GM23338 (cell line): ENCODE data around the gene HSD17B7. TPM values are rescaled to one million over a fixed set of nuclear protein-coding genes. Genes with fewer than 3 reads are reported as not detected.

Experiments used
- ATAC-seq: fragments of 200-7000 bp; cut with Tn5 transposase; 3 replicates; pipeline ENCODE4 v1.9.1; 2020
- DNase-seq: peaks from one replicate; pipeline ENCODE4 v3.0.0-alpha.2; 2015; ENCODE audit warnings: low spot score
- H2AFZ ChIP-seq: fragments of 200-600 bp; sonication (generic); 2 replicates; pipeline ENCODE4 v1.8.0; 2016; ENCODE audit warnings: antibody characterized with exemption, mild to moderate bottlenecking, moderate library complexity
- H3F3A ChIP-seq: fragments of 200-600 bp; sonication (generic); replicated peaks from 2 replicates; pipeline ENCODE4 v1.8.0; 2017; ENCODE audit warnings: antibody characterized with exemption, mixed run types, low read depth
- H3K27ac ChIP-seq: fragments of 200-600 bp; sonication (generic); 2 replicates; pipeline ENCODE4 v1.6.1; 2016; ENCODE audit warnings: low read depth
- H3K27me3 ChIP-seq: fragments of 200-600 bp; sonication (generic); 2 replicates; pipeline ENCODE4 v1.8.0; 2016; ENCODE audit warnings: mild to moderate bottlenecking, mixed run types, moderate library complexity; ENCODE audit not compliant: insufficient read depth
- H3K36me3 ChIP-seq: fragments of 200-600 bp; sonication (generic); 2 replicates; pipeline ENCODE4 v1.8.0; 2016; ENCODE audit warnings: mild to moderate bottlenecking; ENCODE audit not compliant: insufficient read depth
- H3K4me1 ChIP-seq: fragments of 200-600 bp; sonication (generic); 2 replicates; pipeline ENCODE4 v1.8.0; 2016; ENCODE audit warnings: mild to moderate bottlenecking, moderate library complexity; ENCODE audit not compliant: insufficient read depth
- H3K4me2 ChIP-seq: fragments of 200-600 bp; sonication (generic); 2 replicates; pipeline ENCODE4 v1.7.1; 2017; ENCODE audit warnings: mixed run types
- H3K4me3 ChIP-seq: fragments of 200-600 bp; sonication (generic); 2 replicates; pipeline ENCODE4 v1.6.1; 2016; ENCODE audit warnings: mixed run types
- H3K79me2 ChIP-seq: fragments of 200-600 bp; sonication (generic); replicated peaks from 2 replicates; pipeline ENCODE4 v1.8.0; 2017; ENCODE audit warnings: mild to moderate bottlenecking; ENCODE audit not compliant: insufficient read depth
- H3K9me2 ChIP-seq: fragments of 200-600 bp; sonication (generic); 2 replicates; pipeline ENCODE4 v1.8.0; 2017; ENCODE audit not compliant: insufficient read depth
- H4K20me1 ChIP-seq: fragments of 200-600 bp; sonication (generic); replicated peaks from 2 replicates; pipeline ENCODE4 v1.8.0; 2017; ENCODE audit warnings: mild to moderate bottlenecking; ENCODE audit not compliant: insufficient read depth
- H3K27ac Mint-ChIP-seq: 2 replicates; pipeline ENCODE4 v1.8.0; 2020; ENCODE audit warnings: inconsistent platforms, mild to moderate bottlenecking, moderate library complexity, mixed read lengths
- H3K27me3 Mint-ChIP-seq: 3 replicates; pipeline ENCODE4 v1.8.0; 2022; ENCODE audit warnings: low read depth, mild to moderate bottlenecking, moderate library complexity, mixed read lengths, inconsistent platforms; ENCODE audit not compliant: insufficient read depth, poor library complexity
- H3K36me3 Mint-ChIP-seq: 3 replicates; pipeline ENCODE4 v1.8.0; 2021; ENCODE audit warnings: low read depth, mild to moderate bottlenecking, inconsistent platforms, moderate library complexity, mixed read lengths
- H3K4me1 Mint-ChIP-seq: 3 replicates; pipeline ENCODE4 v1.8.0; 2020; ENCODE audit warnings: mild to moderate bottlenecking, inconsistent platforms, mixed read lengths
- H3K4me3 Mint-ChIP-seq: 3 replicates; pipeline ENCODE4 v1.8.0; 2021; ENCODE audit warnings: moderate library complexity, mild to moderate bottlenecking, inconsistent platforms, mixed read lengths
- H3K9me3 Mint-ChIP-seq: 3 replicates; pipeline ENCODE4 v1.8.0; 2020; ENCODE audit warnings: moderate library complexity, mild to moderate bottlenecking, inconsistent platforms, mixed read lengths
- CREB1 ChIP-seq: fragments of 250-450 bp; sonication (Bioruptor Pico); IDR thresholded peaks from 2 replicates; pipeline ENCODE4 v1.5.0; 2020; ENCODE audit warnings: low read depth, mild to moderate bottlenecking, moderate library complexity
- EZH2 ChIP-seq: fragments of 200-600 bp; sonication (generic); IDR thresholded peaks from one replicate; pipeline ENCODE4 v1.8.0; 2017; ENCODE audit warnings: antibody characterized with exemption, mild to moderate bottlenecking, low read depth; ENCODE audit not compliant: unreplicated experiment
- EZH2phosphoT487 ChIP-seq: fragments of 200-600 bp; sonication (generic); IDR thresholded peaks from one replicate; pipeline ENCODE4 v1.8.1; 2018; ENCODE audit warnings: antibody characterized with exemption; ENCODE audit not compliant: unreplicated experiment
- JUNB ChIP-seq: IDR thresholded peaks from one replicate; pipeline ENCODE4 v1.6.1; 2016; ENCODE audit warnings: antibody characterized with exemption; ENCODE audit not compliant: unreplicated experiment
- NANOG ChIP-seq: IDR thresholded peaks from 2 replicates; pipeline ENCODE4 v1.6.1; 2016; ENCODE audit warnings: antibody characterized with exemption, borderline replicate concordance
- POLR2AphosphoS5 ChIP-seq: IDR thresholded peaks from 2 replicates; pipeline ENCODE4 v1.6.1; 2016; ENCODE audit warnings: antibody characterized with exemption, low read depth
- STAT1 ChIP-seq: IDR thresholded peaks from one replicate; pipeline ENCODE4 v1.6.1; 2016; ENCODE audit warnings: antibody characterized with exemption; ENCODE audit not compliant: unreplicated experiment
- ZNF114 ChIP-seq: fragments of 250-450 bp; sonication (Bioruptor Pico); IDR thresholded peaks from 2 replicates; pipeline ENCODE4 v1.5.0; 2020; ENCODE audit warnings: mild to moderate bottlenecking, moderate library complexity
- ZNF331 ChIP-seq: fragments of 250-450 bp; sonication (Bioruptor Pico); IDR thresholded peaks from 2 replicates; pipeline ENCODE4 v1.5.0; 2020; ENCODE audit warnings: low read depth, mild to moderate bottlenecking, moderate library complexity
- polyA plus RNA-seq: library from polyadenylated mRNA; unstranded; fragments of >200 nt; fragmentation: Nextera tagmentation; extraction: Ambion mirVana; gene quantifications from 2 replicates; pipeline ENCODE4 v1.2.1, GENCODE V29; 2016
- total RNA-seq: library from RNA; depleted of rRNA; stranded (reverse); fragments of >200 nt; shearing (Covaris generic); gene quantifications from 2 replicates; pipeline ENCODE4 v1.2.3, GENCODE V29; 2014
- TF ChIP-seq, protein P1 (sequence below): fragments of 250-450 bp; sonication (Bioruptor Pico); IDR thresholded peaks from 2 replicates; pipeline ENCODE4 v1.5.0; 2020; ENCODE audit warnings: mild to moderate bottlenecking, moderate library complexity
- TF ChIP-seq, protein P2 (sequence below): IDR thresholded peaks from one replicate; pipeline ENCODE4 v1.6.1; 2018; ENCODE audit warnings: antibody characterized with exemption; ENCODE audit not compliant: unreplicated experiment
- TF ChIP-seq, protein P3 (sequence below): IDR thresholded peaks from 2 replicates; pipeline ENCODE4 v1.6.1; 2016; ENCODE audit warnings: antibody characterized with exemption

HSD17B7 gene
- total and polyA plus RNA-seq, 2 experiments from 2014 or later: 30.9 to 31.9 TPM

DNA sequence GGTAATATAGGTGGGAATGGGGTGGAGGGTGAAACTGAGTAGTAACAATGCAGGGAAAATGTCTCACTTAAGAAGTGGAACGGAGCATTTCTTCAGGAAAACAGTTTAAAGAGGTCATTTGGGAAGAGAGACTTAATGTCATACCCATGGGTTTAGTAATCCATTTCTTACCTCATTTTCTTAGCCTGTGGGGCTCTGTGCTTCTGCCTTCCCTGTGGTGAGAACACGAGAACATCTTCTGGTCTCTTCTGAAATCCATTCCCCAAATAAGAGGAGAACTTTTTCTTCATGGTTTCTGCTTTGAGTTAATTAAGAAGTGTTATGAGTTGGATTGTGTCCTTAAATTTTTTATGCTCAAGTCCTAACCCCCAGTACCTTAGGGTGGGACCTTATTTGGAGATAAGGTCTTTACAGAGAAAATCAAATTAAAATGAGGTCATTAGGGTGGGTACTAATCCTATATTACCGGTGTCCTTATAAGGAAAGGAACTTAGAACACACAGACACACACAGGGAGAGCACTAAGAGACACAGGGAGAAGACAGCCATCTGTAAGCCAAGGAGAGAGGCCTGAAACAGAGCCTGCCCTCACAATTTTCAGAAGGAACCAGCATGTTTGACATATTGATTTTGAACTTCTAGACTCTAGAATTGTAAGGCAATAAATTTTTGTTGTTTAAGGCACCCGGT is 65.1 kb downstream of the HSD17B7 start:
- Mint-ChIP-seq H3K27me3 (peaks cover 5% of the 10 kb centered on the region), H3K27ac (no peak overlapping the region), H3K4me1 (no peaks in the 10 kb centered on the region), H3K36me3 (no peaks in the 10 kb centered on the region), H3K9me3 (no peaks in the 10 kb centered on the region), H3K4me3 (no peak overlapping the region)
- Histone ChIP-seq H4K20me1 (no peaks in the 10 kb centered on the region), H3K4me2 (no peak overlapping the region), H3K79me2 (no peaks in the 10 kb centered on the region), H3K4me1 (no peaks in the 10 kb centered on the region), H3K27me3 (no peaks in the 10 kb centered on the region), H3F3A (no peaks in the 10 kb centered on the region), H3K27ac (no peak overlapping the region), H3K4me3 (no peak overlapping the region), H3K9me2 (no peaks in the 10 kb centered on the region), H3K36me3 (no peaks in the 10 kb centered on the region), H2AFZ (no peak overlapping the region)
- DNase-seq (no peak), ATAC-seq (no peak)
- no peak for TF ChIP-seq ZNF331
- no peak for TF ChIP-seq EZH2phosphoT487
- no peak for TF ChIP-seq POLR2AphosphoS5

DNA sequence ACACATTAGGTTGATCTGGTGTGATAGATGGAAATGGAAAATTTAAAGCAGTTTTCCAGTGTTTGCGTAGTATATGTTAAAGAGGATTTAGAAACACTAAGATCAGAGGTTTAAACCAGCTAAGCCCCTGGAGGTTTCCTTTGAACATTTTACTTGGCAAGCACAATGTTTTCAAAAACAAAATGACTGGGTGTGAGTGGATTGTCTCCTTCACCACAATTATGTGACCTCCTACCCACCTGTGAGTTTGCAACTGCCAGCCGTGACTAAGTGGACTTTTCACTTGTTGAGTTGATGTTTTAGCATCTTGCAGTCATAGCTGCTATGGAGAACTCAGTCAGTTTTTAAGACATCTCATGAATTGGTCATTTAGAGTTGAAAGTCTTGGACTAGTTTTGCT is 65.8 kb downstream of the HSD17B7 start:
- H3K4me2 ChIP-seq: no peak overlapping the region
- no peak for ATAC-seq
- Mint-ChIP-seq H3K27ac (no peak overlapping the region), H3K4me1 (no peaks in the 10 kb centered on the region), H3K9me3 (no peaks in the 10 kb centered on the region), H3K4me3 (no peak overlapping the region), H3K36me3 (no peaks in the 10 kb centered on the region), H3K27me3 (peaks cover 2% of the 10 kb centered on the region)
- no peaks in the 10 kb centered on the region for H3F3A ChIP-seq
- H3K4me3 ChIP-seq: no peak overlapping the region
- no peaks in the 10 kb centered on the region for H3K36me3 ChIP-seq
- H3K79me2 ChIP-seq: no peaks in the 10 kb centered on the region
- DNase-seq: no peak
- no peak overlapping the region for H2AFZ ChIP-seq
- no peak overlapping the region for H3K27ac ChIP-seq
- no peaks in the 10 kb centered on the region for H3K4me1 ChIP-seq
- H3K9me2 ChIP-seq: no peaks in the 10 kb centered on the region
- H4K20me1 ChIP-seq: no peaks in the 10 kb centered on the region
- no peaks in the 10 kb centered on the region for H3K27me3 ChIP-seq
- no peak for TF ChIP-seq ZNF114
- TF ChIP-seq, protein P1, sequence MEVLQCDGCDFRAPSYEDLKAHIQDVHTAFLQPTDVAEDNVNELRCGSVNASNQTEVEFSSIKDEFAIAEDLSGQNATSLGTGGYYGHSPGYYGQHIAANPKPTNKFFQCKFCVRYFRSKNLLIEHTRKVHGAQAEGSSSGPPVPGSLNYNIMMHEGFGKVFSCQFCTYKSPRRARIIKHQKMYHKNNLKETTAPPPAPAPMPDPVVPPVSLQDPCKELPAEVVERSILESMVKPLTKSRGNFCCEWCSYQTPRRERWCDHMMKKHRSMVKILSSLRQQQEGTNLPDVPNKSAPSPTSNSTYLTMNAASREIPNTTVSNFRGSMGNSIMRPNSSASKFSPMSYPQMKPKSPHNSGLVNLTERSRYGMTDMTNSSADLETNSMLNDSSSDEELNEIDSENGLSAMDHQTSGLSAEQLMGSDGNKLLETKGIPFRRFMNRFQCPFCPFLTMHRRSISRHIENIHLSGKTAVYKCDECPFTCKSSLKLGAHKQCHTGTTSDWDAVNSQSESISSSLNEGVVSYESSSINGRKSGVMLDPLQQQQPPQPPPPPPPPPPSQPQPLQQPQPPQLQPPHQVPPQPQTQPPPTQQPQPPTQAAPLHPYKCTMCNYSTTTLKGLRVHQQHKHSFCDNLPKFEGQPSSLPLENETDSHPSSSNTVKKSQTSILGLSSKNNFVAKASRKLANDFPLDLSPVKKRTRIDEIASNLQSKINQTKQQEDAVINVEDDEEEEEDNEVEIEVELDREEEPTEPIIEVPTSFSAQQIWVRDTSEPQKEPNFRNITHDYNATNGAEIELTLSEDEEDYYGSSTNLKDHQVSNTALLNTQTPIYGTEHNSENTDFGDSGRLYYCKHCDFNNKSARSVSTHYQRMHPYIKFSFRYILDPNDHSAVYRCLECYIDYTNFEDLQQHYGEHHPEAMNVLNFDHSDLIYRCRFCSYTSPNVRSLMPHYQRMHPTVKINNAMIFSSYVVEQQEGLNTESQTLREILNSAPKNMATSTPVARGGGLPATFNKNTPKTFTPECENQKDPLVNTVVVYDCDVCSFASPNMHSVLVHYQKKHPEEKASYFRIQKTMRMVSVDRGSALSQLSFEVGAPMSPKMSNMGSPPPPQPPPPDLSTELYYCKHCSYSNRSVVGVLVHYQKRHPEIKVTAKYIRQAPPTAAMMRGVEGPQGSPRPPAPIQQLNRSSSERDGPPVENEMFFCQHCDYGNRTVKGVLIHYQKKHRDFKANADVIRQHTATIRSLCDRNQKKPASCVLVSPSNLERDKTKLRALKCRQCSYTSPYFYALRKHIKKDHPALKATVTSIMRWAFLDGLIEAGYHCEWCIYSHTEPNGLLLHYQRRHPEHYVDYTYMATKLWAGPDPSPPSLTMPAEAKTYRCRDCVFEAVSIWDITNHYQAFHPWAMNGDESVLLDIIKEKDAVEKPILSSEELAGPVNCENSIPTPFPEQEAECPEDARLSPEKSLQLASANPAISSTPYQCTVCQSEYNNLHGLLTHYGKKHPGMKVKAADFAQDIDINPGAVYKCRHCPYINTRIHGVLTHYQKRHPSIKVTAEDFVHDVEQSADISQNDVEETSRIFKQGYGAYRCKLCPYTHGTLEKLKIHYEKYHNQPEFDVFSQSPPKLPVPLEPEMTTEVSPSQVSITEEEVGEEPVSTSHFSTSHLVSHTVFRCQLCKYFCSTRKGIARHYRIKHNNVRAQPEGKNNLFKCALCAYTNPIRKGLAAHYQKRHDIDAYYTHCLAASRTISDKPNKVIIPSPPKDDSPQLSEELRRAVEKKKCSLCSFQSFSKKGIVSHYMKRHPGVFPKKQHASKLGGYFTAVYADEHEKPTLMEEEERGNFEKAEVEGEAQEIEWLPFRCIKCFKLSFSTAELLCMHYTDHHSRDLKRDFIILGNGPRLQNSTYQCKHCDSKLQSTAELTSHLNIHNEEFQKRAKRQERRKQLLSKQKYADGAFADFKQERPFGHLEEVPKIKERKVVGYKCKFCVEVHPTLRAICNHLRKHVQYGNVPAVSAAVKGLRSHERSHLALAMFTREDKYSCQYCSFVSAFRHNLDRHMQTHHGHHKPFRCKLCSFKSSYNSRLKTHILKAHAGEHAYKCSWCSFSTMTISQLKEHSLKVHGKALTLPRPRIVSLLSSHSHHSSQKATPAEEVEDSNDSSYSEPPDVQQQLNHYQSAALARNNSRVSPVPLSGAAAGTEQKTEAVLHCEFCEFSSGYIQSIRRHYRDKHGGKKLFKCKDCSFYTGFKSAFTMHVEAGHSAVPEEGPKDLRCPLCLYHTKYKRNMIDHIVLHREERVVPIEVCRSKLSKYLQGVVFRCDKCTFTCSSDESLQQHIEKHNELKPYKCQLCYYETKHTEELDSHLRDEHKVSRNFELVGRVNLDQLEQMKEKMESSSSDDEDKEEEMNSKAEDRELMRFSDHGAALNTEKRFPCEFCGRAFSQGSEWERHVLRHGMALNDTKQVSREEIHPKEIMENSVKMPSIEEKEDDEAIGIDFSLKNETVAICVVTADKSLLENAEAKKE (CRISPR knock-in tag): no peak
- TF ChIP-seq, protein P2, sequence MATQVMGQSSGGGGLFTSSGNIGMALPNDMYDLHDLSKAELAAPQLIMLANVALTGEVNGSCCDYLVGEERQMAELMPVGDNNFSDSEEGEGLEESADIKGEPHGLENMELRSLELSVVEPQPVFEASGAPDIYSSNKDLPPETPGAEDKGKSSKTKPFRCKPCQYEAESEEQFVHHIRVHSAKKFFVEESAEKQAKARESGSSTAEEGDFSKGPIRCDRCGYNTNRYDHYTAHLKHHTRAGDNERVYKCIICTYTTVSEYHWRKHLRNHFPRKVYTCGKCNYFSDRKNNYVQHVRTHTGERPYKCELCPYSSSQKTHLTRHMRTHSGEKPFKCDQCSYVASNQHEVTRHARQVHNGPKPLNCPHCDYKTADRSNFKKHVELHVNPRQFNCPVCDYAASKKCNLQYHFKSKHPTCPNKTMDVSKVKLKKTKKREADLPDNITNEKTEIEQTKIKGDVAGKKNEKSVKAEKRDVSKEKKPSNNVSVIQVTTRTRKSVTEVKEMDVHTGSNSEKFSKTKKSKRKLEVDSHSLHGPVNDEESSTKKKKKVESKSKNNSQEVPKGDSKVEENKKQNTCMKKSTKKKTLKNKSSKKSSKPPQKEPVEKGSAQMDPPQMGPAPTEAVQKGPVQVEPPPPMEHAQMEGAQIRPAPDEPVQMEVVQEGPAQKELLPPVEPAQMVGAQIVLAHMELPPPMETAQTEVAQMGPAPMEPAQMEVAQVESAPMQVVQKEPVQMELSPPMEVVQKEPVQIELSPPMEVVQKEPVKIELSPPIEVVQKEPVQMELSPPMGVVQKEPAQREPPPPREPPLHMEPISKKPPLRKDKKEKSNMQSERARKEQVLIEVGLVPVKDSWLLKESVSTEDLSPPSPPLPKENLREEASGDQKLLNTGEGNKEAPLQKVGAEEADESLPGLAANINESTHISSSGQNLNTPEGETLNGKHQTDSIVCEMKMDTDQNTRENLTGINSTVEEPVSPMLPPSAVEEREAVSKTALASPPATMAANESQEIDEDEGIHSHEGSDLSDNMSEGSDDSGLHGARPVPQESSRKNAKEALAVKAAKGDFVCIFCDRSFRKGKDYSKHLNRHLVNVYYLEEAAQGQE: no peak
- no peak for TF ChIP-seq STAT1
- no peak for TF ChIP-seq ZNF331
- no peak for TF ChIP-seq NANOG
- TF ChIP-seq CREB1: no peak
- no peak for TF ChIP-seq EZH2
- TF ChIP-seq, protein P3, sequence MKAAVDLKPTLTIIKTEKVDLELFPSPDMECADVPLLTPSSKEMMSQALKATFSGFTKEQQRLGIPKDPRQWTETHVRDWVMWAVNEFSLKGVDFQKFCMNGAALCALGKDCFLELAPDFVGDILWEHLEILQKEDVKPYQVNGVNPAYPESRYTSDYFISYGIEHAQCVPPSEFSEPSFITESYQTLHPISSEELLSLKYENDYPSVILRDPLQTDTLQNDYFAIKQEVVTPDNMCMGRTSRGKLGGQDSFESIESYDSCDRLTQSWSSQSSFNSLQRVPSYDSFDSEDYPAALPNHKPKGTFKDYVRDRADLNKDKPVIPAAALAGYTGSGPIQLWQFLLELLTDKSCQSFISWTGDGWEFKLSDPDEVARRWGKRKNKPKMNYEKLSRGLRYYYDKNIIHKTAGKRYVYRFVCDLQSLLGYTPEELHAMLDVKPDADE: no peak
- no peak for TF ChIP-seq EZH2phosphoT487
- TF ChIP-seq JUNB: no peak
